Prostate gland (tissue), 2 donors: Measurements from ENCODE around the gene RPS6KA3.

Experiments
- CTCF ChIP-seq, 4 experiments: fragments of 200-600 bp in 2 of 4; fragments of 450-650 bp in 2 of 4; sonication (generic) in 2 of 4; IDR thresholded peaks; 1 replicate in 3 of 4; 2 replicates in 1 of 4; pipeline ENCODE4 v1.5.1; 2016 to 2019; ENCODE audit warnings: antibody characterized with exemption in 4 of 4, mild to moderate bottlenecking in 2 of 4, moderate library complexity in 2 of 4
- POLR2A ChIP-seq: fragments of 450-650 bp; IDR thresholded peaks from one replicate; pipeline ENCODE4 v1.6.1; 2016; ENCODE audit warnings: antibody characterized with exemption, mild to moderate bottlenecking

GRCh38 chrX:20274121-20274520 is 7.4 kb upstream of the RPS6KA3 start:
- TF ChIP-seq POLR2A (no peak), CTCF (IDR thresholded peaks at IDR 0.05) (no peak)
